AG09319 (cell line): ENCODE results near the gene CMTM4.

Experiments
- DNase-seq: peaks from one replicate; pipeline ENCODE4 v3.0.0-alpha.2; 2010; ENCODE audit warnings: low read depth; ENCODE audit errors: extremely low read depth
- TF ChIP-seq, protein P1 (sequence below): IDR thresholded peaks from 2 replicates; pipeline ENCODE4 v1.5.1; 2011; ENCODE audit warnings: low read depth, mild to moderate bottlenecking, inconsistent platforms, low read length, moderate library complexity

The CMTM4 gene

DNA sequence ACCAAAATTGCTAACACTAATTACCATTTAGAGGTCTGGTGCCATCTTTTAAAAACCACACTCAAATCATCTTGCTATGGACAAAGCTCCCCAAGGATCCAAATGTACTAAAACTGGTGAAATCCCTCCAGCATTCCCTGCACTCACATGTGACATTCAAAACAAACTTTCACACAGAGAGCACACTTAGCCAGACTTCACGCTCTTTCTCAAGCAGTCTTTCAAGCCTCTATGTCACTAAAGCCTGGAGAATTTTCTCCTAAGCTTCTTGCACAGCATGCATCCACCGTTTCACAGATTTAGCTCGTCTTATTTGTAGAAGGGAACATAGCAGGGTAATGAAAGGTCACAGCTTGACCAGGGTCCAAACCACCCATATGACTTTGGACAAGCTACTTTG, 72.8 kb downstream of the CMTM4 start:
- TF ChIP-seq, protein P1, sequence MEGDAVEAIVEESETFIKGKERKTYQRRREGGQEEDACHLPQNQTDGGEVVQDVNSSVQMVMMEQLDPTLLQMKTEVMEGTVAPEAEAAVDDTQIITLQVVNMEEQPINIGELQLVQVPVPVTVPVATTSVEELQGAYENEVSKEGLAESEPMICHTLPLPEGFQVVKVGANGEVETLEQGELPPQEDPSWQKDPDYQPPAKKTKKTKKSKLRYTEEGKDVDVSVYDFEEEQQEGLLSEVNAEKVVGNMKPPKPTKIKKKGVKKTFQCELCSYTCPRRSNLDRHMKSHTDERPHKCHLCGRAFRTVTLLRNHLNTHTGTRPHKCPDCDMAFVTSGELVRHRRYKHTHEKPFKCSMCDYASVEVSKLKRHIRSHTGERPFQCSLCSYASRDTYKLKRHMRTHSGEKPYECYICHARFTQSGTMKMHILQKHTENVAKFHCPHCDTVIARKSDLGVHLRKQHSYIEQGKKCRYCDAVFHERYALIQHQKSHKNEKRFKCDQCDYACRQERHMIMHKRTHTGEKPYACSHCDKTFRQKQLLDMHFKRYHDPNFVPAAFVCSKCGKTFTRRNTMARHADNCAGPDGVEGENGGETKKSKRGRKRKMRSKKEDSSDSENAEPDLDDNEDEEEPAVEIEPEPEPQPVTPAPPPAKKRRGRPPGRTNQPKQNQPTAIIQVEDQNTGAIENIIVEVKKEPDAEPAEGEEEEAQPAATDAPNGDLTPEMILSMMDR, result no peak
- DNase-seq, result no peak

- TF ChIP-seq, protein P1, result no peak
- no peak for DNase-seq
These were observed 73.7 kb downstream of the CMTM4 start for GRCh38 chr16:66622863-66623262.

DNA sequence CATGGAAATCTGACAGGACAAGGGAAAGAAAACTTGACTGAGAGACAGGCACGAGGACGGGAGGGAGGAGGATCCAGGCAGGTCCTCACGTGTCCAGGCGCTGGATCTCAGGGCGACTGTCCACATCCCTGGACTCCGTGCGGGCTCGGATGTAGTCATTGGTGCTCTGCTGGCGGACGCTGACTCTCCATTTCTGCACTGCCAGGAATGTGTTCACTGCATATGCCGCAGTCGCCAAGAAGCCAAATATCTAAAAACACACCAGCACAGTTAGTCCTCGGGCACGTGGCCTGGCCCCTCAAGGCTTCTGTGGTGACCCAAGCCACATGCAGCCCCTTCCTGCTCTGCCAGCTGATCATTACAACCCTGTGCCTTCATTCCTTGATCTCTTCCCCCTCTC, 74.6 kb downstream of the CMTM4 start:
- TF ChIP-seq, protein P1, result no peak
- DNase-seq, result no peak

GRCh38 chr16:66620429-66620795, 76.1 kb downstream of the CMTM4 start:
- no peak for DNase-seq
- TF ChIP-seq, protein P1, result no peak

GRCh38 chr16:66619534-66620428, 76.8 kb downstream of the CMTM4 start:
- TF ChIP-seq, protein P1, result no peak
- DNase-seq, result no peak

GRCh38 chr16:66618588-66619375, 77.8 kb downstream of the CMTM4 start:
- TF ChIP-seq, protein P1, result no peak
- DNase-seq, result peak; percentile 79

- DNase-seq, result no peak
- TF ChIP-seq, protein P1, result no peak
These were observed 78.8 kb downstream of the CMTM4 start for GRCh38 chr16:66617728-66618127.
